IPS-NIHi7 (cell line): ENCODE measurements around the gene GALNTL6.
"Not testable (repeated sequence)": the region's sequence is repeated elsewhere in the genome, so short reads cannot be mapped to it uniquely, and the experiment has no call there.

Source experiments
- DNase-seq: peaks from one replicate; pipeline ENCODE4 v3.0.0; 2012; ENCODE audit warnings: mixed read lengths; ENCODE audit errors: extremely low spot score

GALNTL6 gene

GRCh38 chr4:172938072-172938829 is 1125.0 kb downstream of the GALNTL6 start:
- DNase-seq: no peak

DNA sequence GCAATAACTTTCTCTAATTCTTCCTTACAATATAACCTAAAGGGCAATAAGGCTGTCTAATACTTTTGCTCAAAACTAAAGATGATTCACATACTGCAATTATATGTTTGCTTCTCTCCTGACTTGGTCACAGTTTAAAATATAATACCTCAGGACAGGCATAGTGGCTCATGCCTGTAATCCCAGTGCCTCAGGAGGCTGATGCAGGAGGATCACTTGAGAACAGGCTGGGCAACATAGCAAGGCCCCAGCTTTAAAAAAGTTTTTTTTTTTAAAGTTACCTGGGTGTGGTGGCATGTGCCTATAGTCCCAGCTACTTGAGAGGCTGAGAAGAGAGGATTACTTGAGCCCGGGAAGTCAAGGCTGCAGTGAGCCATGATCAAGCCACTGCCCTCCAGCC is 1125.7 kb downstream of the GALNTL6 start:
- DNase-seq: no peak

DNA sequence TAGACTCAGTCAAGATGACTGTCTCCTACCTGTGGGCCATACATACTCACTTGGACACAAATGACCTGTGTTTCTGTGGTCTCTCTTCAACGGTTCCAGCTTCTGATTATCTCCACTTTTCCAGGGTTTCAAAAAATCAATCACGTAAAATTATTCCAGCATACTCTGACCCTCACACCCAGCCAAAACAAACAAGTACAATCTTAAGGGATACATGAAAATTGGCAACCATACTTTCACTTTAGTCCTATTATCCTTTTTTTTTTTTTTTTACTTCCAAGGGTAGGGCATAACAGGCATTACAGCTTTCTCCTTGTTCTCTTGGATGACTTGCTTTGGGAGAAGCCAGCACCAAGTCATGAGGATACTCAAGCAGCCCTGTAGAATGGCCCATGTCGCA is 1129.6 kb downstream of the GALNTL6 start:
- DNase-seq: no peak

DNA sequence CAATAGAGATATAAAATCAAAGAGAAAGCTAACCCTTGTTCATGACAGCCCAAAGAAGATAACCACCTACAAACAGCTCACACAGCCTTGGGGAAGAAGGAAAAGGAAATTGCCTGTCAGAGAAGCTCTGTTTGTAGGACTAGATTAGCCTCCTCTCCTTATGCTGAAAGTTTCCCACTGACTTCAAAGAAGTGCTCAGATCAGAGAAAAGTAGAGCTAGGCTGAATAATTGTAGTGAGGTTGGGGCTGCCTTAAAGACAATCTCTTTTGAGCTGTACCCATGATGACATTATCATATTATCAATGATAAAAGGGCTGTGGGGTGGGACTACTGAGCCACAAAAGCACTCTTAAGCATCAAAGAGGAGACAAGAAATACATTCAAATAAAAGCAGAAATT is 1132.4 kb downstream of the GALNTL6 start:
- peak; percentile 28 for DNase-seq

DNA sequence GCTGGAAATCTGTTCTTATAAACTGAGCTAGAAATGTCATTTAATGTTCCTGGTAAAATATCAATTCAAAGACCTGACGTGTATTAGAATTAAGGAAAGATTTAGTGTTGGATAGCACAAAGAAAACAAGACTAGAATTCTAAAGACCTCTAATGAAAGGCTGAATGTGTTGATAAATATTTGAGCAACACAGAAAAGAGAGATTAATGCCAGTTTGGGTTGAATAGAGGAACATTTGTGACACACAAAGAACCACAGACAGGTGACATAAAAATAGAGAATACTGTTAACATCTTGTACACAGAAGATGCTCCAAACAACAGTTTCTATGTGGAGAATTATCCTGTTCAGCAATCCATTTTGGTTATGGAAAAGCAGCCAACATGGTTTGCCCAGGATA is 1133.3 kb downstream of the GALNTL6 start:
- no peak for DNase-seq

- DNase-seq: no peak
These were observed 1134.4 kb downstream of the GALNTL6 start for GRCh38 chr4:172947594-172947993.

- no peak for DNase-seq
These were observed 1137.8 kb downstream of the GALNTL6 start for GRCh38 chr4:172950990-172951389.

GRCh38 chr4:172951679-172952451 is 1138.7 kb downstream of the GALNTL6 start:
- DNase-seq: peak; percentile 14

DNA sequence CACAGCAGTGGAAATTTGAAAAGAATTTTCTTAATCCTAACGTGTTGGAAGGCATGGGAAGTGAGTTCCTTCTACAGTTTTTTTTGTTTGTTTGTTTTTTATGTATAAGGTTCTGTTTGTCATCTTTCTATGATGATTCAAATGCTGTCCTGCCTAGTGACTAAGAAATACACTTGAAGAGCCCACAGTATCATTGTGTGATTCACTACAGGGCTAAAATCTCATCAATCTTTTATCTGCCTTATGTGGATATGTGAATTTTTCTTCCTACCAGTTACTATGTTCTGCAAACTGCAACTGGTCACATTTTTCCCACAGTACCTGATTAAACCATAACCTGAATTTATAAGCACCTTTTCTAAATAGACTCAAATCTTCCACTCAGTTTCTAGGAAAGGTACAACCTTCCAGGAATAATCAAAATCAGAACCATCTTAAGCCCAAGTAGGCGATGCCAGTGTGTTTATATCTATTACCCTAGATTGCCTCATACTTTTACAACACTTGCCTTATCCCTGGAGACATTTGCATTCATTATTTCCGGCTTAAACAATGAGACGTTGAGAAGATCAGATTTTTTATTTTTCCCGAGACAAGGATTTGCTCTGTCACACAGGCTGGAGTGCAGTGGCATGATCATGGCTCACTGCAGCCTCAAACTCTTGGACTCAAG is 1140.8 kb downstream of the GALNTL6 start:
- no peak for DNase-seq

DNA sequence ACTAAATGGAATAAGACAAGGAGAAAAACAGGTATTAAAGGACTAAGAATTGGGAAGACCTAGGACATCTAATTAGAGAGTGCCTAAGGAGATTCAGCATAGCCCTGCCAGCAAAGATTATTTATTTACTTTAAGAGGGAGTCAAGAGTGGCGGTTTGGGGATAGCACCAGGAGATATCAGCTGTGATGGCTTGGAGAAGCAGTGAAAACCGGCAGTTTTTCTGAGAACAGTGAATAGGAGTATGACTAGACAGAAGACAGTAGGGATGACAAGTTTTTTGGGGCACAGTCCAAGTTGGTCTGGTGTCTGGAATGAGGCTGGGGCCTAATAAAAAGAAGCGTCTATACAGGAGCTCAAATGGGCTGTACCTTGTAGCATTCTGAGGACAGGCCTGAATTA is 1143.1 kb downstream of the GALNTL6 start:
- not testable (repeated sequence) for DNase-seq

GRCh38 chr4:172957216-172957615 is 1144.0 kb downstream of the GALNTL6 start:
- DNase-seq: no peak

- DNase-seq: no peak
These were observed 1149.6 kb downstream of the GALNTL6 start for GRCh38 chr4:172962564-172963353.

DNA sequence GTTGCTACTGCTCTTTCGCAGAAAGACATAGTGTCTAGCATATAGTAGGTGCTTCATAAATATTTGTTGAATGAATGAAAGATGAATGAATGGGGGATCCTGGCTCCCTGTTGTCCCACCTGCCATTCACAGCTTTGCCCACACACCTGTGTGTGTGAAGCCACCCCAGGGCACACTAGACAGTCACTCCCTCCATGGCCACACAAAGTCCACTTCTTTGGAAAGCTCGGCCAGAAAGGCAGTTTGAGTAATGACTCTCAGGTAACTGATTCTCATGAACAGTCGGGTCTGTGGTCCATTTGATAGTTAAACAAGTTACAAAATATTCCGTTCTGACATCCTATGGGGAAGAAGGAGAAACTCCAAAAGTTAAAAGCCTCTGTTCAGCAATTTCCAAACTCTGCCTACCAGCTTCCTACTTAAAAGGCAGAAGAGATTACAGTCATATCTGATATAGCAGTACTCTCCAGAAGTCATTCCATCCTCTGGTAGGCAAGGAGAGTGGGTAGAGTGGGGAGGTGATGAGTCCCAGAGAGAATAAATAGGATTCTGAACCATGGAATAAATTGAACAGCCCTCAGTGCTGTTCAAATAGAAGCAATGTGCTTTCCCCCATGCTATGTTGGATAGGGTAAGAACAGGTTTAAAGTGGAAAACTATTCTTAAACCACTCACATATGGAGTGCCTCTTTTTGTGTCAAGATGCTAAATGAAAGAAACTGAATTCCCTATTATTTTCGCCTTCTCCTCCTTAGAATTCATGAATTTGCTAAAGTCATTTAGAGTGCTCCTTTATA is 1150.5 kb downstream of the GALNTL6 start:
- no peak for DNase-seq

GRCh38 chr4:172970189-172970588 is 1157.0 kb downstream of the GALNTL6 start:
- DNase-seq: not testable (repeated sequence)

DNA sequence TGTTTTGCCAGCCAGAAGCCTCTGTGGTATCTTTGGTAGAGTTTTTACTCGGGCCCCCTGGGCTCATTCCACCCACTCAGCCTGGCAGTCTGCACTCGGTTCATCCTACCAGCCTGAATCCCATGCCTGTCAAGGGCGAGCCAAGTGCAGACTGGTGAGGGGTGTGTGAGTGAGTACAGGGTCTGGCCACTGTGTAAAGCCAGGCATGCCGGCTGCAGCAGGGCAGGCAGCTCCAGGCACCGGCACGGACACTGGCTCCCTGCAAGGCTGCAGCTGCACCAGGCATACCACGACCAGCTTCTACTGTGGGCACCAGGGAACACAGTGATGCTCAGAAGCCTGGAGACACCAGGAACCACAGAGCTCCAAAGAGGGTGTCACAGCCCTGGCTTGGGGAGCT is 1161.4 kb downstream of the GALNTL6 start:
- no peak for DNase-seq

- DNase-seq: peak; percentile 48
These were observed 1162.5 kb downstream of the GALNTL6 start for GRCh38 chr4:172975651-172976229.

DNA sequence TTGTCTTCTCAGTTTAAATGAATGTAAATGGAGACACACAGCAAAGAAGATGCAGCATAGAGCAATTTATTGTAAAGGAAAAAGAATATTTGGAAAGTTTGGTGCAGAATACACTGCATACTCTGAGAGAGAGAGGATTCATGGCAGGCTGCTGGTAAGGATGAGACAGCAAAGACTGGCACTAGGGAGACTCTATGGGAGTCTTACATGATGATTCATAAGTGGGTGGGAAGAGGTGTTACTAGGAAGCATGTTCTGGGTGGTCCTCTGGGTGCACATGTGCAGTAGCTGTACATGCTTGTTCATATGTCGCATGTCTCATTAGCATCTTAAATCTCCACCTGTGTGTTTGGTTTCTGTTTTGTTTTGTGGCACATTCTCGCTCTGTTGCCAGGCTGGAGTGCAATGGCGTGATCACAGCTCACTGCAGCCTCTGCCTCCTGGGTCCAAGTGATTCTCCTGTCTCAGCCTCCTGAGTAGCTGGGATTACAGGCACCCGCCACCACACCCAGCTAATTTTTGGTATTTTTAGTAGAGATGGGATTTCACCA is 1164.4 kb downstream of the GALNTL6 start:
- DNase-seq: not testable (repeated sequence)

- DNase-seq: no peak
These were observed 1165.6 kb downstream of the GALNTL6 start for GRCh38 chr4:172978848-172979247.

GRCh38 chr4:172979332-172979731 is 1166.1 kb downstream of the GALNTL6 start:
- DNase-seq: no peak

GRCh38 chr4:172980219-172980618 is 1167.0 kb downstream of the GALNTL6 start:
- DNase-seq: no peak
